HepG2 (cell line): ENCODE results near the gene TMUB1. TPM values are rescaled to one million over a fixed set of nuclear protein-coding genes. Genes with fewer than 3 reads are reported as not detected.

ENCODE experiments used
- FOSL1 ChIP-seq: sonication (generic); formaldehyde crosslinking; IDR thresholded peaks from 2 replicates; pipeline ENCODE4 v1.9.0; 2021; ENCODE audit warnings: missing genetic modification reagents, borderline replicate concordance
- HMG20B ChIP-seq: conservative IDR thresholded peaks from 2 replicates; pipeline ENCODE4 v1.6.1; 2016; ENCODE audit warnings: missing genetic modification reagents, missing compliant biosample characterization
- IKZF1 ChIP-seq: fragments of 450-650 bp; IDR thresholded peaks from 2 replicates; pipeline ENCODE4 v1.7.1; 2016
- KDM5A ChIP-seq: fragments of 200-600 bp; sonication (generic); IDR thresholded peaks from 2 replicates; pipeline ENCODE4 v1.7.0; 2018; ENCODE audit warnings: antibody characterized with exemption, mild to moderate bottlenecking, low read length, borderline replicate concordance
- POLR2AphosphoS5 ChIP-seq: IDR thresholded peaks from 2 replicates; pipeline ENCODE4 v1.6.1; 2012; ENCODE audit warnings: low read depth, low read length
- RBFOX2 ChIP-seq: fragments of 200-400 bp; formaldehyde crosslinking; IDR thresholded peaks from 2 replicates; pipeline ENCODE4 v1.6.1; 2017; ENCODE audit warnings: low read depth, mild to moderate bottlenecking, low read length
- ZNF263 ChIP-seq: sonication (generic); formaldehyde crosslinking; IDR thresholded peaks from 2 replicates; pipeline ENCODE4 v1.4.0; 2020; ENCODE audit warnings: missing genetic modification reagents
- ZNF343 ChIP-seq: sonication (generic); formaldehyde crosslinking; IDR thresholded peaks from 2 replicates; pipeline ENCODE4 v1.4.0; 2020; ENCODE audit warnings: mild to moderate bottlenecking, missing genetic modification reagents
- ZNF567 ChIP-seq: sonication (generic); formaldehyde crosslinking; IDR thresholded peaks from 2 replicates; pipeline ENCODE4 v1.8.1; 2023; ENCODE audit warnings: mild to moderate bottlenecking, missing genetic modification reagents, borderline replicate concordance
- ZNF670 ChIP-seq: sonication (generic); formaldehyde crosslinking; IDR thresholded peaks from 2 replicates; pipeline ENCODE4 v1.8.0; 2022; ENCODE audit warnings: mild to moderate bottlenecking, missing genetic modification reagents, borderline replicate concordance
- ZNF749 ChIP-seq: sonication (generic); formaldehyde crosslinking; IDR thresholded peaks from 2 replicates; pipeline ENCODE4 v1.8.0; 2022; ENCODE audit warnings: mild to moderate bottlenecking, missing genetic modification reagents, moderate library complexity, borderline replicate concordance
- ZSCAN20 ChIP-seq: sonication (generic); formaldehyde crosslinking; IDR thresholded peaks from 2 replicates; pipeline ENCODE4 v1.4.0; 2020; ENCODE audit warnings: missing genetic modification reagents, mild to moderate bottlenecking, borderline replicate concordance
- polyA plus RNA-seq, 8 experiments: library from polyadenylated mRNA; depleted of rRNA in 3 of 8; stranded (reverse) in 7 of 8; unstranded in 1 of 8; fragments of >200 nt; fragmentation: Illumina TruSeq in 4 of 8; extraction: Trizol in 4 of 8; gene quantifications; 2 replicates each; pipeline versions ENCODE4 v1.2.1 to v1.2.3, GENCODE V29; 2011 to 2016; ENCODE audit warnings: low read depth in 4 of 8, missing spikeins in 1 of 8, mixed read lengths in 1 of 8; ENCODE audit not compliant: insufficient read depth in 1 of 8
- total RNA-seq, 5 experiments: library from RNA; depleted of rRNA; stranded (reverse); fragments of >200 nt; fragmentation: Illumina TruSeq; extraction: Trizol; gene quantifications; 2 replicates each; pipeline ENCODE4 v1.2.3, GENCODE V29; 2016; ENCODE audit warnings: low read depth in 1 of 5
- TF ChIP-seq, protein P1 (sequence below): sonication (generic); formaldehyde crosslinking; IDR thresholded peaks from 2 replicates; pipeline ENCODE4 v1.4.0; 2020; ENCODE audit warnings: mild to moderate bottlenecking, missing genetic modification reagents
- TF ChIP-seq, protein P2 (sequence below), 2 experiments: sonication (generic) in 1 of 2; formaldehyde crosslinking in 1 of 2; IDR thresholded peaks; 2 replicates each; pipeline versions ENCODE4 v1.6.1 to v1.9.0; 2014 to 2022; ENCODE audit warnings: antibody characterized with exemption in 1 of 2, borderline replicate concordance in 1 of 2, inconsistent platforms in 1 of 2, low read depth in 1 of 2, missing genetic modification reagents in 1 of 2
- TF ChIP-seq, protein P3 (sequence below): sonication (generic); formaldehyde crosslinking; IDR thresholded peaks from 2 replicates; pipeline ENCODE4 v1.8.1; 2023; ENCODE audit warnings: mild to moderate bottlenecking, missing genetic modification reagents
- TF ChIP-seq, protein P4 (sequence below): IDR thresholded peaks from 2 replicates; pipeline ENCODE4 v1.6.1; 2016; ENCODE audit warnings: mild to moderate bottlenecking

Gene TMUB1
- total and polyA plus RNA-seq, 2 of the 13 experiments (the other 11 are each of a cell fraction or from before 2014, with no cell fraction given) = 44.8 to 51.6 TPM

DNA sequence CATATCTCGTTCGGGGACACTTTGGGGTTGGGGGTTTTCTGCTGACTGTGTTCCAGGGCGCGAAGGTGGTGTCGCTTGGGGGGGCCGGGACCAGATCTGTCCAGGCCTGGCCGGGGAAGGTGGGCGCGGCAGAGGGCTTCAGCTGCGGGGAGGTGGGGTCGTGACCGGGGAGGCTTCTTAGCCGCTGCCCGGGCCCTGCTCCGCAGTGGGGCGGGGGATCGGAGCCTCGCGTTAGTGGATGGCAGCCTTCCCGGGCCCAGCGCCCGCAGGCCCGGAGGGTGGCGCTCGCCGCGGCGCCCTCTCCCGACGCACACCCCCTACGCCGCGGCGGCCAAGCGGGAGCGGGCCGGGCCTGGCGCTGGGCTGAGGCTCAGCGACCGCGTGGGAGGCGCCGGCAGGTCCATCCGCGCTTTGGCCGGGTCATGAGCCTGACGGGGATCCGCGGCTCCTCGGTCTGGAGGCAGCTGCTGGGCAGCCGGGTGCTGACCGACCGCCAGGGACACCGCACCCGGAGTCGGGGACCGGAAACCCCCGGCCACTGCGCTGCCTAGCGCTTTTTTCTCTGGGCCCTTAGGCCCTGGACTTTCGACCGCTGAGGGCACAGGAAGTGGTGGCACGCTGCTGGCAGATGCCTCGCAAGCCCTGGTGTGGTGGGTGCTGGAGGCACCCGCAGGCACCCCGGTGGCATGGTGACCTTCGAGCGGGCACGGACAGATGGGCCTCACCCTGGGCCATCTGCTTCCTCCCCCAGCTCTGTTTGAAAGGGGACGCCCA, 4.1 kb upstream of the TMUB1 start (continued):
- TF ChIP-seq, protein P1, sequence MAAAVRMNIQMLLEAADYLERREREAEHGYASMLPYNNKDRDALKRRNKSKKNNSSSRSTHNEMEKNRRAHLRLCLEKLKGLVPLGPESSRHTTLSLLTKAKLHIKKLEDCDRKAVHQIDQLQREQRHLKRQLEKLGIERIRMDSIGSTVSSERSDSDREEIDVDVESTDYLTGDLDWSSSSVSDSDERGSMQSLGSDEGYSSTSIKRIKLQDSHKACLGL (CRISPR knock-in tag) = peak; percentile 68
- TF ChIP-seq ZSCAN20 (peak; percentile 20; the same call in 1 of the 2 replicates), ZNF749 (CRISPR knock-in tag) (no peak), ZNF670 (CRISPR knock-in tag) (no peak), FOSL1 (CRISPR knock-in tag) (no peak), ZNF263 (peak; percentile 14; the same call in 1 of the 2 replicates), KDM5A (peak; percentile 31; the same call in 1 of the 2 replicates), RBFOX2 (peak; percentile 78), ZNF567 (CRISPR knock-in tag) (no peak), ZNF343 (CRISPR knock-in tag) (0 out of 2 replicates have a peak, but pooled peaks have one; percentile 35), POLR2AphosphoS5 (no peak), HMG20B (CRISPR knock-in tag) (no peak), IKZF1 (no peak)
- TF ChIP-seq, protein P2, sequence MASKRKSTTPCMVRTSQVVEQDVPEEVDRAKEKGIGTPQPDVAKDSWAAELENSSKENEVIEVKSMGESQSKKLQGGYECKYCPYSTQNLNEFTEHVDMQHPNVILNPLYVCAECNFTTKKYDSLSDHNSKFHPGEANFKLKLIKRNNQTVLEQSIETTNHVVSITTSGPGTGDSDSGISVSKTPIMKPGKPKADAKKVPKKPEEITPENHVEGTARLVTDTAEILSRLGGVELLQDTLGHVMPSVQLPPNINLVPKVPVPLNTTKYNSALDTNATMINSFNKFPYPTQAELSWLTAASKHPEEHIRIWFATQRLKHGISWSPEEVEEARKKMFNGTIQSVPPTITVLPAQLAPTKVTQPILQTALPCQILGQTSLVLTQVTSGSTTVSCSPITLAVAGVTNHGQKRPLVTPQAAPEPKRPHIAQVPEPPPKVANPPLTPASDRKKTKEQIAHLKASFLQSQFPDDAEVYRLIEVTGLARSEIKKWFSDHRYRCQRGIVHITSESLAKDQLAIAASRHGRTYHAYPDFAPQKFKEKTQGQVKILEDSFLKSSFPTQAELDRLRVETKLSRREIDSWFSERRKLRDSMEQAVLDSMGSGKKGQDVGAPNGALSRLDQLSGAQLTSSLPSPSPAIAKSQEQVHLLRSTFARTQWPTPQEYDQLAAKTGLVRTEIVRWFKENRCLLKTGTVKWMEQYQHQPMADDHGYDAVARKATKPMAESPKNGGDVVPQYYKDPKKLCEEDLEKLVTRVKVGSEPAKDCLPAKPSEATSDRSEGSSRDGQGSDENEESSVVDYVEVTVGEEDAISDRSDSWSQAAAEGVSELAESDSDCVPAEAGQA (IDR thresholded peaks at IDR 0.05; ENCODE audit: low read depth) = no peak
- TF ChIP-seq, protein P2 (CRISPR knock-in tag; IDR thresholded peaks at IDR 0.05; ENCODE audit: borderline replicate concordance) = 0 out of 2 replicates have a peak, but pooled peaks have one; percentile 28
- TF ChIP-seq, protein P3, sequence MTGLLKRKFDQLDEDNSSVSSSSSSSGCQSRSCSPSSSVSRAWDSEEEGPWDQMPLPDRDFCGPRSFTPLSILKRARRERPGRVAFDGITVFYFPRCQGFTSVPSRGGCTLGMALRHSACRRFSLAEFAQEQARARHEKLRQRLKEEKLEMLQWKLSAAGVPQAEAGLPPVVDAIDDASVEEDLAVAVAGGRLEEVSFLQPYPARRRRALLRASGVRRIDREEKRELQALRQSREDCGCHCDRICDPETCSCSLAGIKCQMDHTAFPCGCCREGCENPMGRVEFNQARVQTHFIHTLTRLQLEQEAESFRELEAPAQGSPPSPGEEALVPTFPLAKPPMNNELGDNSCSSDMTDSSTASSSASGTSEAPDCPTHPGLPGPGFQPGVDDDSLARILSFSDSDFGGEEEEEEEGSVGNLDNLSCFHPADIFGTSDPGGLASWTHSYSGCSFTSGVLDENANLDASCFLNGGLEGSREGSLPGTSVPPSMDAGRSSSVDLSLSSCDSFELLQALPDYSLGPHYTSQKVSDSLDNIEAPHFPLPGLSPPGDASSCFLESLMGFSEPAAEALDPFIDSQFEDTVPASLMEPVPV = no peak
- TF ChIP-seq, protein P4, sequence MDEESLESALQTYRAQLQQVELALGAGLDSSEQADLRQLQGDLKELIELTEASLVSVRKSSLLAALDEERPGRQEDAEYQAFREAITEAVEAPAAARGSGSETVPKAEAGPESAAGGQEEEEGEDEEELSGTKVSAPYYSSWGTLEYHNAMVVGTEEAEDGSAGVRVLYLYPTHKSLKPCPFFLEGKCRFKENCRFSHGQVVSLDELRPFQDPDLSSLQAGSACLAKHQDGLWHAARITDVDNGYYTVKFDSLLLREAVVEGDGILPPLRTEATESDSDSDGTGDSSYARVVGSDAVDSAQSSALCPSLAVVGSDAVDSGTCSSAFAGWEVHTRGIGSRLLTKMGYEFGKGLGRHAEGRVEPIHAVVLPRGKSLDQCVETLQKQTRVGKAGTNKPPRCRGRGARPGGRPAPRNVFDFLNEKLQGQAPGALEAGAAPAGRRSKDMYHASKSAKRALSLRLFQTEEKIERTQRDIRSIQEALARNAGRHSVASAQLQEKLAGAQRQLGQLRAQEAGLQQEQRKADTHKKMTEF (CRISPR knock-in tag) = peak; percentile 53; the same call in 1 of the 2 replicates
